GM21367 (cell line): Measurements from ENCODE around the gene HERC2.
"Not testable (repeated sequence)": the region's sequence is repeated elsewhere in the genome, so short reads cannot be mapped to it uniquely, and the experiment has no call there.

ENCODE experiments used
- ATAC-seq: cut with Tn5 transposase; IDR thresholded peaks from one replicate; pipeline ENCODE4 v1.9.1; 2021; ENCODE audit not compliant: unreplicated experiment

HERC2 gene

GRCh38 chr15:28182731-28183130, 139.2 kb downstream of the HERC2 start:
- no peak for ATAC-seq

GRCh38 chr15:28182216-28182615, 139.8 kb downstream of the HERC2 start:
- no peak for ATAC-seq

- no peak for ATAC-seq
These were observed 140.6 kb downstream of the HERC2 start for GRCh38 chr15:28181366-28181765.

GRCh38 chr15:28179270-28179669, 142.7 kb downstream of the HERC2 start:
- no peak for ATAC-seq

GRCh38 chr15:28178727-28179126, 143.3 kb downstream of the HERC2 start:
- no peak for ATAC-seq

- no peak for ATAC-seq
These were observed 143.7 kb downstream of the HERC2 start for GRCh38 chr15:28178290-28178689.

GRCh38 chr15:28169366-28169765, 152.6 kb downstream of the HERC2 start:
- no peak for ATAC-seq

GRCh38 chr15:28168405-28169121, 153.4 kb downstream of the HERC2 start:
- not testable (repeated sequence) for ATAC-seq

GRCh38 chr15:28167042-28167441, 154.9 kb downstream of the HERC2 start:
- no peak for ATAC-seq

- no peak for ATAC-seq
These were observed 156.2 kb downstream of the HERC2 start for GRCh38 chr15:28165791-28166190.

- no peak for ATAC-seq
These were observed 157.1 kb downstream of the HERC2 start for GRCh38 chr15:28164876-28165275.

- no peak for ATAC-seq
These were observed 167.7 kb downstream of the HERC2 start for GRCh38 chr15:28154283-28154682.

GRCh38 chr15:28153492-28154119, 168.4 kb downstream of the HERC2 start:
- no peak for ATAC-seq

GRCh38 chr15:28152538-28152923, 169.4 kb downstream of the HERC2 start:
- ATAC-seq, result not testable (repeated sequence)

- not testable (repeated sequence) for ATAC-seq
These were observed 170.0 kb downstream of the HERC2 start for GRCh38 chr15:28151864-28152537.

GRCh38 chr15:28147801-28148200, 174.2 kb downstream of the HERC2 start:
- no peak for ATAC-seq

GRCh38 chr15:28145419-28145818, 176.6 kb downstream of the HERC2 start:
- ATAC-seq, result not testable (repeated sequence)

- ATAC-seq, result no peak
These were observed 181.9 kb downstream of the HERC2 start for GRCh38 chr15:28140062-28140461.

- ATAC-seq, result not testable (repeated sequence)
These were observed 184.5 kb downstream of the HERC2 start for GRCh38 chr15:28137408-28138039.

GRCh38 chr15:28136236-28136904, 185.6 kb downstream of the HERC2 start:
- ATAC-seq, result peak; percentile 97

- ATAC-seq, result no peak
These were observed 188.7 kb downstream of the HERC2 start for GRCh38 chr15:28133281-28133680.
